Activated CD4-positive, alpha-beta T cell treated with anti-CD3 and anti-CD28 coated beads, Interleukin-2, Interleukin-6, amounts not matched to agents 100 ng/mL and 50 ng/mL, durations not matched to agents 16 hours and 8 hours (primary cell): Measurements from ENCODE around the gene PCYT1B.
"Not testable (repeated sequence)": the region's sequence is repeated elsewhere in the genome, so short reads cannot be mapped to it uniquely, and the experiment has no call there.

ENCODE experiments used
- DNase-seq: peaks from one replicate; pipeline ENCODE4 v3.0.0-alpha.2; 2020

Gene PCYT1B

DNA sequence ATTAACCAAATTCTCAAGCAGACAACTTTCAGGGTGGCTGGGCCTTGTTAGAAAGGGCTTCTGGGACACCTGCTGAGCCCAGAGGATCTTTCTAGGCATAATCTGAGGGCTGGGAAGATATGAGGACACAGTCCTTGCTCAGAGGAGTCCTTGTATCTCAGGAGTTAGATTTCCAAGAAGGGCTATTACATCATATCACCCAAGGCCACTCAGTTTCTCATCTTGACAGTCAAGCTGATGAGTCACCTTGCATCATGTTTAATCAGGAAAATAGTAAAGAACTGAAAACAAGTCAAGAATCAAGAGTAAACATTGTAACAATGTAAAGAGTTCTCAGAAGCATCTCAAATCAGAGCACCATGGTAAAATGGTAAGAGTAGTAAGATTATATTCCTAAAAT lies 4.0 kb downstream of the PCYT1B start:
- peak; percentile 14 for DNase-seq

DNA sequence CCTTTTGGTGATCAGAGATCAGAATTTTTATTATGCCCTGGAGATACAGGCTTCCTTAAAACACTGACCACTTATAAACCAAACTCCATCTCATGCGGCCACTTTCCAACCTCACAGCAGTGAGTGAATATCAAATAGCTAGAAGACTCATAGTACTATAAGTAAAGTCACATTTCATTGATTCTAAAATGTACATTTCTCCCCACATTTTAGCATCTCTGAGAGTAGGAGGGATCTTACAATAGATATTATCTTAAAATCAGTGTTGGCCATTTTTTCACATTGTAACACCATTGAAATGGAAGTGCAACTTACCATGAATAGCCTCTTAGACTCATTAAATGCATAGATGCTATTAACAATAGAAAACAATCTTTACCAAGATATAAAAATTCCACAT lies 17.4 kb downstream of the PCYT1B start:
- no peak for DNase-seq

- DNase-seq, result no peak
Observed at GRCh38 chrX:24619647-24620046, 27.5 kb downstream of the PCYT1B start.

GRCh38 chrX:24610516-24610915 lies 36.6 kb downstream of the PCYT1B start:
- no peak for DNase-seq

- no peak for DNase-seq
Observed at GRCh38 chrX:24607616-24608015, 39.5 kb downstream of the PCYT1B start.

DNA sequence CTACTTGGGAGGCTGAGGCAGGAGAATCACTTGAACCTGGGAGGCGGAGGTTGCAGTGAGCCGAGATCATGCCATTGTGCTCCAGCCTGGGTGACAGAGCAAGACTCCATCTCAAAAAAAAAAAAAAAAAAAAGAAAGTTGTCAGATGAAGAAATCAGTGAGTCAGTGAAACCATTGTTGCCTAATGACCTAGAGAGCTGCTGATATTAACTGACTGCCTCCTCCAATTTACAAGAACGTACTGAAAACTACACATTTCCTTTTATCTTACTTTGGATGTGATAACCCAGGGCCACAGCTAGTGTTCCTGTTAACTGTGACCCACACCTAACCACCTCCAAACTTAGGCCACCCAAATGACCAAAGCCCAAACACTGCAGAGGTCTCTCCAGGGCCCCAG lies 41.2 kb downstream of the PCYT1B start:
- not testable (repeated sequence) for DNase-seq

DNA sequence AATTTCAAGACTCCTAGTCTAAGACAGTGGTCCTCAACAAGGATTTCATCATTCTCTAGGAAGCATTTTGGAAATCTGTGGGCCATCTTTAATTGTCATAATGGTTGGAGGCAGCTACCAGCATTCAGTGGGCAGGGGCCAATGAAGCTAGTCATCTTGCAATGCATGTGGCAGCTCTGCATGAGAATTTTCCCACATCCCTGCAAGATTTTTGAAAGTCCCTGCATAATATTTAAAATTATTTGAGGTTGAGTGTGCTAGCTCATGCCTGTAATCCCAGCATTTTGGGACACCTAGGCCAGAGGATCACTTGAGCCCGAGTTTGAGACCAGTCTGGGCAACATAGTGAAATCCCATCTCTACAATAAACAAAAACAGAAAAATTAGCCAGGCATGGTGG lies 44.0 kb downstream of the PCYT1B start:
- no peak for DNase-seq

DNA sequence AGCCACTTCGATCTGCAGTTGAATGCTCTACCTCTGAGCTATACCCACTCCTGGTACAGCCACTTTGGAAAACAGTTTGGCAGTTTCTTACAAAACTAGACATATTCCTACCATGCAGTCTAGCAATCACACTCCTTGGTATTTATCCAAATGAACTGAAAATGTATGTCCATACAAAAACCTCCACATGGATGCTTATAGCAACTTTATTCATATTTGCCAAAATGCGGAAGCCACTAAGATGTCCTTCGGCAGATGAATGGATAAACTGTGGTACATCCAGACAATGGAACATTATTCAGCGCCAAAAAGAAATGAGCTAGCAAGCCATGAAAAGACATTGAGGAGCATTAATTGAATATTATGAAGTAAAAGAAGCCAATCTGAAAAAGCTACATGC lies 45.3 kb downstream of the PCYT1B start:
- no peak for DNase-seq

- DNase-seq, result no peak
Observed at GRCh38 chrX:24594501-24594900, 52.6 kb downstream of the PCYT1B start.

GRCh38 chrX:24590111-24590510 lies 57.0 kb downstream of the PCYT1B start:
- DNase-seq, result no peak

GRCh38 chrX:24577091-24577490 lies 70.1 kb downstream of the PCYT1B start:
- no peak for DNase-seq

GRCh38 chrX:24575496-24575895 lies 71.7 kb downstream of the PCYT1B start:
- no peak for DNase-seq

GRCh38 chrX:24574743-24575142 lies 72.4 kb downstream of the PCYT1B start:
- DNase-seq, result peak; percentile 5

- DNase-seq, result no peak
Observed at GRCh38 chrX:24567169-24567568, 80.0 kb downstream of the PCYT1B start.

DNA sequence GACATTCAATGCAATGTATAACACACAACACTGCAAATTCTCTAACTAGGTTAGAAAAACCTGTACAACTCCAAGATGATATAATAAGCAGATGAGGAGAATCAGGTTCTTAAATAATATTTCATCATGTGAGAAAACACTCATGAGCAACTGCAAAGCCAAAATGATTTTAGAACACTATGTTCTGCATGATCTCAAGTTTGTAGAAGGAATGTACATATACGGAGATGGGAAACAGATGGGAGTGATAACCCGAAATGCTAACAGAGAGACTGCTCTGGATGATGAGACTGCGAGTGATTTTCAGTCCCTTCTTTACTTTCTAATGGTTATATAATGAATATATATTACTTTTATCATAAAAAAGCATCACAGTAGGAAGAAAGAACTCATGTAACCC lies 80.9 kb downstream of the PCYT1B start:
- no peak for DNase-seq

DNA sequence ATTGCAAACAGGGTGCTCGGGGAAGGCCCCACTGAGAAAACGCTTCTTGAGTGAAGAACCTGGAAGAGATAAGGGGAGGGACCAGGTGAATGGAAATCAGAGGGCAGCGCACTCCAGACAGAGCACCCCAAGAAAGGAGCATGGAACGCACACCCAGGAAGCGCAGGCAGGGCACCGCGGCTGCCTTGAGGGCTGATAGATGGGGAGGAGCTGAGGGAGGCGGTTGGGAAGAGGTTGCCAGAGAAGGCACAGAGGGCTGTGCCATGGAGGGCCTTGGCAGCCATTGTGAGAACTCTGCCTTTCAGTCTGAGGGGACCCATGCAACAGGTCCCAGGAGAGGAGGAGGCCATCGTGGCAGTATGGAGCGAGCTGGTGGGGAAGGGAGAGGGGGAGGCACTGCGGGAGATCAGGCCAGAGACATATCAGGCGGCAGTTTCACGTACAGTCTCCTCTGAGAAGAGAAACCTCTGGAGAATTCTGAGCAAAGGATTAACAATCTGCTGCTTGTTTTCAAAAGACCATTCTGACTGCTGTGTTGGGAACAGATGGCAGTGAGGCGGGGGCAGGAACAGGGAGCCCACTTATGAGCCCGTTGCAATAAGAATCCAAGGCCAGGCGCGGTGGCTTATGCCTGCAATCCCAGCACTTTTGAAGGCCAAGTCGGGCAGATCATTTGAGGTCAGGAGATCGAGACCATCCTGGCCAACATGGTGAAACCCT lies 83.7 kb downstream of the PCYT1B start:
- no peak for DNase-seq

DNA sequence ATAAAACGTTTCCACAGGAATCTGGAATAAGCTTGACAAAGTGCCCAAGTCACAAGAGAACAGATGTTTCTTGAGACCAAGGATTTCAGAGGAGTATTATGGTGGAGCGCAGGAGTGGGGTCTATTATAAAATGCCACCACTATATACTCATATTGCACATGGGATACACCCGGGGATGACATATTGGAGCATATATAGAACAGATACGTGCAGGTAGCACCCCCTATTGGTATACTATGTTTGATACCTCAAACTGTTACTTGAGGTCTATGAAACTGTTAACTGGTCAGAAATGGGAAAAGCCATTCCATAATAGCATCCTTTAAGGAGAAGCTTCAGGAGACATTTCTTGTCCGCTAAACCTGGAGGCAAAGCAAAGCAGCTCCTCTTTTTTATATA lies 86.0 kb downstream of the PCYT1B start:
- peak; percentile 41 for DNase-seq

- no peak for DNase-seq
Observed at GRCh38 chrX:24553011-24553410, 94.1 kb downstream of the PCYT1B start.

DNA sequence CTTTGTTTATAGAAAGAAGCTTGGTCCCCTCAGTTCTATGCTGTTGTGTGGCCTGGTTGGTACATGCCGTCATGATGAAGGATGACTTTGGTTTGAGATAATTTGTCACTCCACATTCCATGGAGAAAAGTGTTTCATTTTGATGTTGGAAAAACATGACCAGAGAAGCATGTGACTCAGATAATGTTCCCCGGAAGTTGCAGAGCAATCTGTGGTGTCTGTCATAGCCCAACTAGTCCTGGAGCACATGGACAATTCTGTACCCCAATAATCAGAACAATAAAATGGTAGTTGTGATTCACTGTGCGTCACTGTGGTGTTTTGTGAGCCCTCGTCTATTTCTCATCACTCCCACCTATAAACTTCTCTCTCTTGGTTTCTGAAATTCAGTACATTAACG lies 97.0 kb downstream of the PCYT1B start:
- DNase-seq, result no peak

GRCh38 chrX:24547961-24548360 lies 99.2 kb downstream of the PCYT1B start:
- DNase-seq, result no peak

DNA sequence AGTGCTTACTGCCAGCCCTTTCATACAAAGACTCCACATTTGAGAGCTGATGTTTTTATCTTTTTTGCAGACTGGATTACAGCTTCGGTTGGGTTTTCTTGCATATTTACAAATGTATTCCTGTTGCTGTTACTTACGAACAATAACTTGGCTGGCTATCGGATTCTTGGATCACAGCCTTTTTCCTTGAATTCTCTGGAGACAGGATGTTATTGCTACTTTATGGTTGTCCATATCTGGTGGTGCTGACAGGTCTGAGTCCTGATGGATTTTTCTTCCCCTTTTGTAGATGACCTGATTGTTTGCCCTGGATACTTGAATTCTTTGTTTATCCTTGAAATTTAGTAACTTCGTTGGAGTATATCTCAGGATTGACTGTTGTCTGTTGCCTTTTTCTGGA lies 104.4 kb downstream of the PCYT1B start:
- DNase-seq, result no peak

- DNase-seq, result no peak
Observed at GRCh38 chrX:24536551-24536950, 110.6 kb downstream of the PCYT1B start.

DNA sequence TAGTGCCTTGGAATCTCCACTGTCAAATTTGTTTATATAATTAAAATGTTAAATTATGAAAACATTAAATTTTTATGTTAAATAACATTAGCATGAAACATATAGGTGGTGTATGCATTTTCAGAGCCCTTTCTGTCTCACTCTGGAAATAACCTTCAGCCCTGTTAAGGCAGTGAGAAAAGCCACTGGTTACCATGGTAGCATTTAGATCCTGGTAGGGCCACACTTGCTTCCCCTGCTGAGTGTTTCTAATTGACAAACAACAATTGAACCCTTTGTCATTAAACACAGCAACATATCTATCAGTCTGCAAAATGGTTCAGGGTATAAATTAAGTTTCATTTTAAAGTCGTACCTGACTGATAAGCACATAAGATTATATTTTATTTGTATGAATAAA lies 118.5 kb downstream of the PCYT1B start:
- no peak for DNase-seq

GRCh38 chrX:24526616-24527015 lies 120.5 kb downstream of the PCYT1B start:
- DNase-seq, result no peak

DNA sequence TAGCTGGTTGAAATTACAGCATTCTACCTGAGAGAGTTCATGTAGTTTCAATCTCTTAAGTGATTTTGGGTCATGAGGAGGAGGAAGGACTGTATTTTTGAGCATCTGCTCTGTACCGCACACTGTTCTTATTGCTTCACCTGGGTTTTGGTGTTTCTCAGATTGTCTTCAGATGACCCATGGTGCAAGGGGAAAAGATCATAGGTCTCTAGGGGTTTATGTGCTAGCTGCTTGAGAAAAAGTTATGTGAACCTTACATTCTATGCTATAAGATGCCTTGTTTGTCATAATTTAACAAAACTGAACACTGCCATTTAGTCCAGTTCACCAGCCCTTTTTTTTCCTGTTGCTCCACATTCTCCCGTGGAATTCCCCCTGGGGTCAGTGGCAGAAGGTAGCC lies 121.7 kb downstream of the PCYT1B start:
- no peak for DNase-seq

DNA sequence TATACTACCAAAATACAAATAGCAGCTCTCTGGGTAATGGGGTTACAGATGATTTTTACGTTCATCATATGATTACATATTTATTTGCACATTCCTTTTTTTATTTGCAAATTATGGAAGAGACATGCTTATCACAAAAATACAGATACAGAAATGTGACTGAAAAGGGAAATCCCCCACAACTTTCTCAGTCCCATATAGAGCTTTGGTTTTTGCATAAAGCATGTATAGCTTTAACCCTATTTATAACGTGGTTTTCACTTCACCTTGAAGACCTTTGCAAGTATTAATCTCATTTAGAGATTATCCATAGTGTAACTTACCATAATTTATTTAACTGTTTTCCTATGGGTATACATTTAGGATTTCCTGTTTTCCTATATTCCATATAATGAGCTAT lies 126.7 kb downstream of the PCYT1B start:
- DNase-seq, result no peak
